Peyer's patch (tissue), 4 donors: ENCODE measurements around the gene C1orf35. TPM values are rescaled to one million over a fixed set of nuclear protein-coding genes. Genes with fewer than 3 reads are reported as not detected.

ENCODE experiments used
- DNase-seq, 3 donors: peaks; one replicate each; pipeline ENCODE4 v3.0.0-alpha.2; 2017 to 2019
- H3K27ac ChIP-seq, 4 donors: fragments of 200-600 bp; sonication (generic); one replicate each; pipeline ENCODE4 v1.5.1; 2016 to 2019
- H3K27me3 ChIP-seq, 2 donors: fragments of 200-600 bp; sonication (generic); one replicate each; pipeline ENCODE4 v1.5.1; 2019
- H3K36me3 ChIP-seq, 3 donors: fragments of 200-600 bp; sonication (generic); one replicate each; pipeline ENCODE4 v1.5.1; 2016 to 2019
- H3K4me1 ChIP-seq, 4 donors: fragments of 200-600 bp; sonication (generic); one replicate each; pipeline ENCODE4 v1.5.1; 2016 to 2019
- H3K4me3 ChIP-seq, 4 donors: fragments of 200-600 bp; sonication (generic); 1 replicate in 3 of 4; 2 replicates in 1 of 4; pipeline ENCODE4 v1.5.1; 2016 to 2019; ENCODE audit warnings: mild to moderate bottlenecking in 1 of 4
- H3K9me3 ChIP-seq, 4 donors: fragments of 200-600 bp; sonication (generic); one replicate each; pipeline ENCODE4 v1.5.1; 2016 to 2019; ENCODE audit warnings: mild to moderate bottlenecking in 1 of 4
- POLR2A ChIP-seq, 2 donors: fragments of 450-650 bp; IDR thresholded peaks; one replicate each; pipeline ENCODE4 v1.5.1; 2017; ENCODE audit warnings: antibody characterized with exemption in 2 of 2, mild to moderate bottlenecking in 2 of 2, moderate library complexity in 2 of 2
- total RNA-seq, 4 donors: library from RNA; depleted of rRNA; stranded (reverse); fragments of >200 nt; gene quantifications; one replicate each; pipeline ENCODE4 v1.1.0, GENCODE V29; 2016
- TF ChIP-seq, protein P1 (sequence below), 6 experiments: fragments of 450-650 bp in 4 of 6; fragments of 200-600 bp in 2 of 6; sonication (generic) in 1 of 6; IDR thresholded peaks; one replicate each; pipeline ENCODE4 v1.5.1; 2017 to 2019; ENCODE audit warnings: antibody characterized with exemption in 6 of 6, mild to moderate bottlenecking in 3 of 6, moderate library complexity in 1 of 6

The C1orf35 gene
- total RNA-seq, 4 donors from 2014 or later: 6.0 to 19.8 (median 16.2) TPM

DNA sequence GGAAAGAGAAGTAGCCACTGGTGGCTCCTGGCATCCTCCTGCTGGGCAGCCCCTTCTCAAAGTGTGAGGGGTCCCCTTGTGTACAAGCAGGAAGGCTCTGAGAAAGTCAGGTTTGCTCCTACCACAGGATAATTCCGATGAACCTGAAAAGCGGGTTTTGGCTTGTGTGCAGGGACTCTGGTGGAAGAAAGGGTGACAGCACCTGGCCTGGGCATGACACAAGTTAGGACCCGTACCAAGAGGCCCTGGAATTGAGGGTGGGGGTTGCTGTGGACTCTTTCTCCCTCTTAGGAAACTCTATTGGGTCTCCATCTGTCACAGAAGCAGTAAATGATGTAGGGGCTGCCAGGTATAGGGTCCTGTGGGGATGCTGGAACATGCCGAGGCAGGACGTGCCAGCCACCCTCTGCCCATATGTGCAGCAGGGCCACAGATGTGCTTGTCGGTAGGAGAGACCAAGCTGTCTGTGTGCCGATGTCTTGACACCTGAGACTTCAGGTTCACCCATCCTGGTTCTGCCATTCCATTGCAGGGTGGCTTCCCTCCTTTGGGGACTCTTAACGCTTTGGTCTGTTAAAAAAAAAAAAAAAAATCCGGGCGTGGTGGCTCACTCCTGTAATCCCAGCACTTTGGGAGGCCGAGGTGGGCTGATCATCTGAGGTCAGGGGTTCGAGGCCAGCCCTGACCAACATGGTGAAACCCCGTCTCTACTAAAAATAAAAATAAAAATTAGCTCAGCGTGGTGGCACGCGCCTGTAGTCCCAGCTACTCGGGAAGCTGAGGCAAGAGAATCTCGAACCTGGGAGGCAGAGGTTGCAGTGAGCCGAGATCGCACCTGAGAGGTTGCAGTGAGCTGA, 9.8 kb downstream of the C1orf35 start:
- no peak for TF ChIP-seq POLR2A (IDR thresholded peaks at IDR 0.05)
- TF ChIP-seq, protein P1, sequence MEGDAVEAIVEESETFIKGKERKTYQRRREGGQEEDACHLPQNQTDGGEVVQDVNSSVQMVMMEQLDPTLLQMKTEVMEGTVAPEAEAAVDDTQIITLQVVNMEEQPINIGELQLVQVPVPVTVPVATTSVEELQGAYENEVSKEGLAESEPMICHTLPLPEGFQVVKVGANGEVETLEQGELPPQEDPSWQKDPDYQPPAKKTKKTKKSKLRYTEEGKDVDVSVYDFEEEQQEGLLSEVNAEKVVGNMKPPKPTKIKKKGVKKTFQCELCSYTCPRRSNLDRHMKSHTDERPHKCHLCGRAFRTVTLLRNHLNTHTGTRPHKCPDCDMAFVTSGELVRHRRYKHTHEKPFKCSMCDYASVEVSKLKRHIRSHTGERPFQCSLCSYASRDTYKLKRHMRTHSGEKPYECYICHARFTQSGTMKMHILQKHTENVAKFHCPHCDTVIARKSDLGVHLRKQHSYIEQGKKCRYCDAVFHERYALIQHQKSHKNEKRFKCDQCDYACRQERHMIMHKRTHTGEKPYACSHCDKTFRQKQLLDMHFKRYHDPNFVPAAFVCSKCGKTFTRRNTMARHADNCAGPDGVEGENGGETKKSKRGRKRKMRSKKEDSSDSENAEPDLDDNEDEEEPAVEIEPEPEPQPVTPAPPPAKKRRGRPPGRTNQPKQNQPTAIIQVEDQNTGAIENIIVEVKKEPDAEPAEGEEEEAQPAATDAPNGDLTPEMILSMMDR (IDR thresholded peaks at IDR 0.05): no peak
- DNase-seq: peak in 2 of 3 donors; percentile 24 to 39
- Histone ChIP-seq H3K4me3 (no peak overlapping the region), H3K27ac (no peak overlapping the region), H3K27me3 (no peaks in the 10 kb centered on the region), H3K9me3 (no peaks in the 10 kb centered on the region), H3K4me1 (peaks cover 0 to 59% (median 27%) of the 10 kb centered on the region in 4 donors), H3K36me3 (peaks cover 0 to 34% (median 0%) of the 10 kb centered on the region in 3 donors)

DNA sequence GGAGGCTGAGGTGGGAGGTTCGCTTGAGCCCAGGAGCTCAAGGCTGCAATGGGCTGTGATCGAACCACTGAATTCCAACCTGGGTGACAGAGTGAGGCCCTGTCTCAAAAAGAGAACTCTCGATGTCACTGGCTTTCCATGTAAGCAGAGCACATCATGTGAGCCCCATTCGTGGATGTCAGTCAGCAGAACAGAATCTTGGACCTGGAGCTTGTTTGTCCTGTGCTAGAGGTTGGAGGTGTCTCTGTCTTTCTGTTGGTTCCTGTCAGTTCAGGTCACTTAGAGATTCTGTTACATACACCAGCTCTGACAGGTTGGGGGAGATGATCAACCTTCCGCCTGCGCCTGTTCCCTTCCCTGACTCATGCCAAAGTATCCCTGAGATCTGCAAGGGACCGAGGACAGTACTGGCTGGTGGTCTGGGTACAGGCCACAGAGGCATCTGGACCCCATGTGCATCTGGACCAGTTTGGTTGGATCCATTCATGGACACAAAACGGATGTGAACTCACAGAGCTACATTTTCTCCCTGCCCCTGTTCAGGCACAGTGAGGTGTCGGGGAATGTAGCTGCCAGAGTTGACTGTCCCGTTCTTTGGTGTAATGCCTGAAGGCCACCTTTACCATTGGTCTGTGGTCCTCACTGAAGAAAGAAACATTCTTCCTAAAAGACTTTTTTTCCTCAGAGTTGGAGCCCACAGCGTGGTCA, 10.6 kb downstream of the C1orf35 start:
- TF ChIP-seq POLR2A (IDR thresholded peaks at IDR 0.05): no peak
- TF ChIP-seq, protein P1 (IDR thresholded peaks at IDR 0.05): no peak
- no peaks in the 10 kb centered on the region for H3K27me3 ChIP-seq
- no peak overlapping the region for H3K4me3 ChIP-seq
- peaks cover 0 to 26% (median 0%) of the 10 kb centered on the region in 3 donors for H3K36me3 ChIP-seq
- H3K27ac ChIP-seq: no peak overlapping the region
- no peaks in the 10 kb centered on the region for H3K9me3 ChIP-seq
- peaks cover 0 to 67% (median 34%) of the 10 kb centered on the region in 4 donors for H3K4me1 ChIP-seq
- DNase-seq: peak in 2 of 3 donors; percentile 30

DNA sequence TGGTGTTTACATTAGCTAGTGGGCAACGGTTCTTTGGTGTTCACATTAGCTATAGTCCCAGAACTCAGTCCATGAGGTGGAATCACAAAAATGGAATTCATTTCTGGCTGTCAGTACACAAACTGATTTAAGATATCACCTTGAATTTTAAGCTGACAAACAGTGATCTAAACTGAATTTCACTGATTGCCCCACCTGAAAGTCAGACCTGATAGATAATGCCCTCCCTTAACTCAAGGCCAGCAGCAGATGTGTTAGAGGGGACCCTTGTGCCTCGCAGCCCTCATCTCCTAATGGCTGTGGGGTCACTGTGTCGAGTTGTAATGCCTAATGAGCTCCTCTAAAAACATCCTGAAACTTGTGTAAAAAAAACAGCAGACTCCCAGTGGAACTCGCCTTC, 12.0 kb downstream of the C1orf35 start:
- H3K27me3 ChIP-seq: no peaks in the 10 kb centered on the region
- H3K4me1 ChIP-seq: peaks cover 0 to 72% (median 44%) of the 10 kb centered on the region in 4 donors
- TF ChIP-seq, protein P1 (IDR thresholded peaks at IDR 0.05): no peak
- no peak for DNase-seq
- no peak overlapping the region for H3K27ac ChIP-seq
- H3K4me3 ChIP-seq: no peak overlapping the region
- H3K36me3 ChIP-seq: peaks cover 0 to 12% (median 0%) of the 10 kb centered on the region in 3 donors
- no peaks in the 10 kb centered on the region for H3K9me3 ChIP-seq

- H3K36me3 ChIP-seq: peaks cover 0 to 10% (median 0%) of the 10 kb centered on the region in 3 donors
- H3K4me3 ChIP-seq: no peak overlapping the region
- H3K27me3 ChIP-seq: no peaks in the 10 kb centered on the region
- no peaks in the 10 kb centered on the region for H3K9me3 ChIP-seq
- no peak for TF ChIP-seq POLR2A (IDR thresholded peaks at IDR 0.05)
- TF ChIP-seq, protein P1 (IDR thresholded peaks at IDR 0.05): no peak
- peak overlapping the region in 1 of 4 donors; percentile 44 for H3K27ac ChIP-seq
- H3K4me1 ChIP-seq: peaks cover 4 to 72% (median 46%) of the 10 kb centered on the region in 4 donors
- peak in 2 of 3 donors; percentile 43 to 46 for DNase-seq
These were observed 12.5 kb downstream of the C1orf35 start for GRCh38 chr1:228090613-228091081.

GRCh38 chr1:228089519-228090380, 13.4 kb downstream of the C1orf35 start:
- Histone ChIP-seq H3K27ac (peak overlapping the region in 1 of 4 donors; percentile 44), H3K4me3 (no peak overlapping the region), H3K27me3 (no peaks in the 10 kb centered on the region), H3K9me3 (no peaks in the 10 kb centered on the region), H3K4me1 (peaks cover 11 to 77% (median 53%) of the 10 kb centered on the region in 4 donors), H3K36me3 (peaks cover 0 to 10% (median 0%) of the 10 kb centered on the region in 3 donors)
- no peak for TF ChIP-seq POLR2A (IDR thresholded peaks at IDR 0.05)
- TF ChIP-seq, protein P1 (IDR thresholded peaks at IDR 0.05): no peak
- peak in 2 of 3 donors; percentile 42 to 44 for DNase-seq
